Epithelial cell of umbilical artery (primary cell): Measurements from ENCODE around the gene ASNS. TPM values are rescaled to one million over a fixed set of nuclear protein-coding genes. Genes with fewer than 3 reads are reported as not detected.

ENCODE experiments used
- total RNA-seq: library from RNA; depleted of rRNA; stranded (reverse); fragments of >200 nt; gene quantifications from 2 replicates; pipeline ENCODE4 v1.2.3, GENCODE V29; 2014

Gene ASNS, protein sequence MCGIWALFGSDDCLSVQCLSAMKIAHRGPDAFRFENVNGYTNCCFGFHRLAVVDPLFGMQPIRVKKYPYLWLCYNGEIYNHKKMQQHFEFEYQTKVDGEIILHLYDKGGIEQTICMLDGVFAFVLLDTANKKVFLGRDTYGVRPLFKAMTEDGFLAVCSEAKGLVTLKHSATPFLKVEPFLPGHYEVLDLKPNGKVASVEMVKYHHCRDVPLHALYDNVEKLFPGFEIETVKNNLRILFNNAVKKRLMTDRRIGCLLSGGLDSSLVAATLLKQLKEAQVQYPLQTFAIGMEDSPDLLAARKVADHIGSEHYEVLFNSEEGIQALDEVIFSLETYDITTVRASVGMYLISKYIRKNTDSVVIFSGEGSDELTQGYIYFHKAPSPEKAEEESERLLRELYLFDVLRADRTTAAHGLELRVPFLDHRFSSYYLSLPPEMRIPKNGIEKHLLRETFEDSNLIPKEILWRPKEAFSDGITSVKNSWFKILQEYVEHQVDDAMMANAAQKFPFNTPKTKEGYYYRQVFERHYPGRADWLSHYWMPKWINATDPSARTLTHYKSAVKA
- 12.7 and 37.4 TPM in 2 replicates for total RNA-seq

GRCh38 chr7:97872025-97872669 lies at the start of gene ASNS:
TSS of gene ASNS (minus strand) at chr7:97872408. CDS start at chr7:97869156, 3,252 bp downstream.

Other genes with a start within 250 kb of the ASNS start
- gene TAC1, start 140.3 kb downstream of the ASNS start, total RNA-seq = not detected in 2 replicates
- gene OCM2, start 117.8 kb upstream of the ASNS start, total RNA-seq = not detected in 2 replicates
- gene LMTK2, start 234.5 kb upstream of the ASNS start, total RNA-seq = 9.0 and 9.4 TPM in 2 replicates